ENCODE data around the gene CPA5.
A peak's percentile ranks its signal among the peaks of the same experiment; 100 is the strongest.

Gene CPA5

GRCh38 chr7:130298544-130299326 lies 45.9 kb upstream of the CPA5 start:
- Histone ChIP-seq H3K4ac (ENCODE audit: low read depth in 1 of 2, low read length in 2 of 2) (no peak overlapping the region), H2BK120ac (ENCODE audit: low read depth, low read length) (no peak overlapping the region), H3K27me3 (ENCODE audit: control insufficient read depth in 1 of 2, insufficient read depth in 1 of 2, low read length in 2 of 2) (no peaks in the 10 kb centered on the region), H3K27ac (ENCODE audit: low read length, poor library complexity, severe bottlenecking) (no peak overlapping the region), H3K18ac (ENCODE audit: low read depth in 1 of 2, low read length in 2 of 2) (no peak overlapping the region), H2BK12ac (ENCODE audit: low read length in 2 of 2) (no peak overlapping the region), H3K4me1 (ENCODE audit: control insufficient read depth, insufficient read depth, low read depth, low read length) (peaks cover 10% of the 10 kb centered on the region), H4K8ac (ENCODE audit: low read length) (no peak overlapping the region), H2AFZ (ENCODE audit: low read depth, low read length) (no peak overlapping the region), H3K79me1 (replicated peaks; ENCODE audit: low read length, poor library complexity, severe bottlenecking) (peaks cover 27% of the 10 kb centered on the region), H3K4me2 (ENCODE audit: low read length, poor library complexity, severe bottlenecking) (no peak overlapping the region), H2BK5ac (ENCODE audit: low read depth, low read length, poor library complexity, severe bottlenecking) (no peak overlapping the region), H2BK15ac (ENCODE audit: low read depth, poor library complexity, severe bottlenecking) (no peak overlapping the region), H3K4me3 (ENCODE audit: insufficient read depth in 1 of 2, low read depth in 1 of 2, low read length in 2 of 2) (no peak overlapping the region), H3K9ac (ENCODE audit: low read length) (no peak overlapping the region), H2AK5ac (ENCODE audit: low read length, severe bottlenecking) (no peak overlapping the region), H3K36me3 (ENCODE audit: control insufficient read depth in 1 of 2, insufficient read depth in 2 of 2, low read depth in 1 of 2, low read length in 2 of 2) (peaks cover 0 to 40% of the 10 kb centered on the region in 2 experiments), H3K9me3 (ENCODE audit: control insufficient read depth, low read length) (no peaks in the 10 kb centered on the region), H3K23ac (ENCODE audit: low read length in 2 of 2) (no peak overlapping the region), H4K91ac (ENCODE audit: low read length) (no peak overlapping the region), H3K14ac (ENCODE audit: low read length in 2 of 2) (no peak overlapping the region)
- WGBS: 93% methylated on average over 4 of the region's 5 CpGs
- DNase-seq: no peak

GRCh38 chr7:130299866-130300265 lies 44.8 kb upstream of the CPA5 start:
- Histone ChIP-seq H3K4me3 (ENCODE audit: insufficient read depth in 1 of 2, low read depth in 1 of 2, low read length in 2 of 2) (no peak overlapping the region), H3K18ac (ENCODE audit: low read depth in 1 of 2, low read length in 2 of 2) (peak overlapping the region in 1 of 2 experiments; percentile 55), H3K9me3 (ENCODE audit: control insufficient read depth, low read length) (no peaks in the 10 kb centered on the region), H2BK120ac (ENCODE audit: low read depth, low read length) (no peak overlapping the region), H3K4me2 (ENCODE audit: low read length, poor library complexity, severe bottlenecking) (no peak overlapping the region), H3K4ac (ENCODE audit: low read depth in 1 of 2, low read length in 2 of 2) (peak overlapping the region in 1 of 2 experiments; percentile 5), H2AFZ (ENCODE audit: low read depth, low read length) (no peak overlapping the region), H3K27me3 (ENCODE audit: control insufficient read depth in 1 of 2, insufficient read depth in 1 of 2, low read length in 2 of 2) (no peaks in the 10 kb centered on the region), H3K36me3 (ENCODE audit: control insufficient read depth in 1 of 2, insufficient read depth in 2 of 2, low read depth in 1 of 2, low read length in 2 of 2) (peaks cover 0 to 47% of the 10 kb centered on the region in 2 experiments), H3K27ac (ENCODE audit: low read length, poor library complexity, severe bottlenecking) (no peak overlapping the region), H3K9ac (ENCODE audit: low read length) (no peak overlapping the region), H3K4me1 (ENCODE audit: control insufficient read depth, insufficient read depth, low read depth, low read length) (peaks cover 8% of the 10 kb centered on the region), H2BK5ac (ENCODE audit: low read depth, low read length, poor library complexity, severe bottlenecking) (no peak overlapping the region), H3K79me1 (replicated peaks; ENCODE audit: low read length, poor library complexity, severe bottlenecking) (peaks cover 27% of the 10 kb centered on the region), H2BK15ac (ENCODE audit: low read depth, poor library complexity, severe bottlenecking) (no peak overlapping the region), H2AK5ac (ENCODE audit: low read length, severe bottlenecking) (no peak overlapping the region), H4K91ac (ENCODE audit: low read length) (no peak overlapping the region), H4K8ac (ENCODE audit: low read length) (peak overlapping the region; percentile 12), H3K14ac (ENCODE audit: low read length in 2 of 2) (no peak overlapping the region), H2BK12ac (ENCODE audit: low read length in 2 of 2) (peak overlapping the region in 1 of 2 experiments; percentile 15), H3K23ac (ENCODE audit: low read length in 2 of 2) (no peak overlapping the region)
- no peak for DNase-seq
- WGBS: 70% methylated on average over 5 of the region's 7 CpGs

GRCh38 chr7:130301501-130302020 lies 43.1 kb upstream of the CPA5 start:
- H3K27ac ChIP-seq (ENCODE audit: low read length, poor library complexity, severe bottlenecking): no peak overlapping the region
- H3K18ac ChIP-seq (ENCODE audit: low read depth in 1 of 2, low read length in 2 of 2): peak overlapping the region in 1 of 2 experiments; percentile 88
- no peak overlapping the region for H2AFZ ChIP-seq (ENCODE audit: low read depth, low read length)
- H2BK12ac ChIP-seq (ENCODE audit: low read length in 2 of 2): peak overlapping the region in 1 of 2 experiments; percentile 80
- DNase-seq: peak; percentile 69
- peak overlapping the region; percentile 45 for H4K8ac ChIP-seq (ENCODE audit: low read length)
- H4K91ac ChIP-seq (ENCODE audit: low read length): peak overlapping the region; percentile 25
- peaks cover 19% of the 10 kb centered on the region for H3K79me1 ChIP-seq (replicated peaks; ENCODE audit: low read length, poor library complexity, severe bottlenecking)
- no peak overlapping the region for H2BK120ac ChIP-seq (ENCODE audit: low read depth, low read length)
- no peak overlapping the region for H3K23ac ChIP-seq (ENCODE audit: low read length in 2 of 2)
- peaks cover 0 to 55% of the 10 kb centered on the region in 2 experiments for H3K36me3 ChIP-seq (ENCODE audit: control insufficient read depth in 1 of 2, insufficient read depth in 2 of 2, low read depth in 1 of 2, low read length in 2 of 2)
- no peak overlapping the region for H2AK5ac ChIP-seq (ENCODE audit: low read length, severe bottlenecking)
- H3K4me3 ChIP-seq (ENCODE audit: insufficient read depth in 1 of 2, low read depth in 1 of 2, low read length in 2 of 2): no peak overlapping the region
- no peak overlapping the region for H3K9ac ChIP-seq (ENCODE audit: low read length)
- peak overlapping the region in 1 of 2 experiments; percentile 38 for H3K14ac ChIP-seq (ENCODE audit: low read length in 2 of 2)
- peaks cover 2% of the 10 kb centered on the region for H3K4me1 ChIP-seq (ENCODE audit: control insufficient read depth, insufficient read depth, low read depth, low read length)
- H3K4me2 ChIP-seq (ENCODE audit: low read length, poor library complexity, severe bottlenecking): no peak overlapping the region
- H2BK5ac ChIP-seq (ENCODE audit: low read depth, low read length, poor library complexity, severe bottlenecking): no peak overlapping the region
- 63% methylated on average over 8 of the region's 8 CpGs for WGBS
- peaks cover 0 to 3% of the 10 kb centered on the region in 2 experiments for H3K27me3 ChIP-seq (ENCODE audit: control insufficient read depth in 1 of 2, insufficient read depth in 1 of 2, low read length in 2 of 2)
- no peaks in the 10 kb centered on the region for H3K9me3 ChIP-seq (ENCODE audit: control insufficient read depth, low read length)
- no peak overlapping the region for H3K4ac ChIP-seq (ENCODE audit: low read depth in 1 of 2, low read length in 2 of 2)
- H2BK15ac ChIP-seq (ENCODE audit: low read depth, poor library complexity, severe bottlenecking): no peak overlapping the region

- Histone ChIP-seq H3K4me2 (ENCODE audit: low read length, poor library complexity, severe bottlenecking) (no peak overlapping the region), H3K4me3 (ENCODE audit: insufficient read depth in 1 of 2, low read depth in 1 of 2, low read length in 2 of 2) (no peak overlapping the region), H3K9me3 (ENCODE audit: control insufficient read depth, low read length) (no peaks in the 10 kb centered on the region), H4K8ac (ENCODE audit: low read length) (peak overlapping the region; percentile 55), H3K4ac (ENCODE audit: low read depth in 1 of 2, low read length in 2 of 2) (no peak overlapping the region), H2AFZ (ENCODE audit: low read depth, low read length) (peak overlapping the region; percentile 44), H3K36me3 (ENCODE audit: control insufficient read depth in 1 of 2, insufficient read depth in 2 of 2, low read depth in 1 of 2, low read length in 2 of 2) (peaks cover 0 to 48% of the 10 kb centered on the region in 2 experiments), H2AK5ac (ENCODE audit: low read length, severe bottlenecking) (peak overlapping the region; percentile 18), H2BK120ac (ENCODE audit: low read depth, low read length) (no peak overlapping the region), H2BK12ac (ENCODE audit: low read length in 2 of 2) (peak overlapping the region; percentile 40 to 59), H3K9ac (ENCODE audit: low read length) (no peak overlapping the region), H3K23ac (ENCODE audit: low read length in 2 of 2) (no peak overlapping the region), H2BK5ac (ENCODE audit: low read depth, low read length, poor library complexity, severe bottlenecking) (no peak overlapping the region), H3K14ac (ENCODE audit: low read length in 2 of 2) (no peak overlapping the region), H3K18ac (ENCODE audit: low read depth in 1 of 2, low read length in 2 of 2) (peak overlapping the region; percentile 11 to 80), H3K4me1 (ENCODE audit: control insufficient read depth, insufficient read depth, low read depth, low read length) (no peaks in the 10 kb centered on the region), H3K79me1 (replicated peaks; ENCODE audit: low read length, poor library complexity, severe bottlenecking) (peaks cover 12% of the 10 kb centered on the region), H4K91ac (ENCODE audit: low read length) (no peak overlapping the region), H2BK15ac (ENCODE audit: low read depth, poor library complexity, severe bottlenecking) (no peak overlapping the region), H3K27me3 (ENCODE audit: control insufficient read depth in 1 of 2, insufficient read depth in 1 of 2, low read length in 2 of 2) (peaks cover 0 to 3% of the 10 kb centered on the region in 2 experiments), H3K27ac (ENCODE audit: low read length, poor library complexity, severe bottlenecking) (no peak overlapping the region)
- DNase-seq: no peak
Measured at GRCh38 chr7:130302649-130303048, 42.0 kb upstream of the CPA5 start.
